Hematopoietic multipotent progenitor cell treated with erythropoietin and hydrocortisone succinate and interleukin-3 and kit ligand, for 4 days (in vitro differentiated cells): ENCODE results near the gene GRAMD1A.
A peak's percentile ranks its signal among the peaks of the same experiment; 100 is the strongest.
"Not testable (repeated sequence)": the region's sequence is repeated elsewhere in the genome, so short reads cannot be mapped to it uniquely, and the experiment has no call there.

Experiments used
- DNase-seq: peaks from one replicate; pipeline ENCODE4 v3.0.0-alpha.2; 2015

Gene GRAMD1A

GRCh38 chr19:35021596-35021995 is 21.5 kb downstream of the GRAMD1A start:
- no peak for DNase-seq

- no peak for DNase-seq
These were observed 22.3 kb downstream of the GRAMD1A start for GRCh38 chr19:35022460-35022859.

GRCh38 chr19:35023428-35023827 is 23.3 kb downstream of the GRAMD1A start:
- DNase-seq: no peak

GRCh38 chr19:35024095-35024494 is 24.0 kb downstream of the GRAMD1A start:
- no peak for DNase-seq

GRCh38 chr19:35025969-35026368 is 25.8 kb downstream of the GRAMD1A start:
- DNase-seq: no peak

GRCh38 chr19:35026418-35026817 is 26.3 kb downstream of the GRAMD1A start:
- DNase-seq: no peak

GRCh38 chr19:35027009-35027408 is 26.9 kb downstream of the GRAMD1A start:
- no peak for DNase-seq

- no peak for DNase-seq
These were observed 27.9 kb downstream of the GRAMD1A start for GRCh38 chr19:35027851-35028599.

- DNase-seq: not testable (repeated sequence)
These were observed 28.4 kb downstream of the GRAMD1A start for GRCh38 chr19:35028600-35028885.

- not testable (repeated sequence) for DNase-seq
These were observed 29.2 kb downstream of the GRAMD1A start for GRCh38 chr19:35029275-35029736.

GRCh38 chr19:35029737-35030256 is 29.7 kb downstream of the GRAMD1A start:
- DNase-seq: no peak

- peak; percentile 82 for DNase-seq
These were observed 30.3 kb downstream of the GRAMD1A start, which contains the start of gene SCN1B for GRCh38 chr19:35030257-35031071. Gene SCN1B (plus strand): TSS chr19:35030470. CDS start chr19:35030821, 351 bp downstream.

- DNase-seq: no peak
These were observed 31.2 kb downstream of the GRAMD1A start for GRCh38 chr19:35031072-35031881.

- DNase-seq: no peak
These were observed 32.3 kb downstream of the GRAMD1A start for GRCh38 chr19:35032356-35032865.

GRCh38 chr19:35033067-35034004 is 33.2 kb downstream of the GRAMD1A start:
- no peak for DNase-seq

- no peak for DNase-seq
These were observed 33.9 kb downstream of the GRAMD1A start for GRCh38 chr19:35034005-35034502.

GRCh38 chr19:35034588-35035382 is 34.7 kb downstream of the GRAMD1A start:
- no peak for DNase-seq

GRCh38 chr19:35037716-35038622 is 37.8 kb downstream of the GRAMD1A start:
- DNase-seq: peak; percentile 64
